GM11168 (cell line): ENCODE measurements around the gene ATOH8.

Experiments
- in situ Hi-C: fragments of 300-500 bp; cut with MboI; formaldehyde crosslinking; loops from one replicate; pipeline ENCODE4 v1.12.0; 2022; ENCODE audit warnings: low sequenced_read_pairs; ENCODE audit not compliant: unreplicated experiment

ATOH8 gene

GRCh38 chr2:85795331-85796045 lies 41.7 kb downstream of the ATOH8 start:
- in situ Hi-C loops, result no loop called here

- in situ Hi-C loops, result no loop called here
These were observed 42.2 kb downstream of the ATOH8 start for GRCh38 chr2:85796046-85796340.

GRCh38 chr2:85796341-85797262 lies 42.8 kb downstream of the ATOH8 start:
- in situ Hi-C loops, result no loop called here

DNA sequence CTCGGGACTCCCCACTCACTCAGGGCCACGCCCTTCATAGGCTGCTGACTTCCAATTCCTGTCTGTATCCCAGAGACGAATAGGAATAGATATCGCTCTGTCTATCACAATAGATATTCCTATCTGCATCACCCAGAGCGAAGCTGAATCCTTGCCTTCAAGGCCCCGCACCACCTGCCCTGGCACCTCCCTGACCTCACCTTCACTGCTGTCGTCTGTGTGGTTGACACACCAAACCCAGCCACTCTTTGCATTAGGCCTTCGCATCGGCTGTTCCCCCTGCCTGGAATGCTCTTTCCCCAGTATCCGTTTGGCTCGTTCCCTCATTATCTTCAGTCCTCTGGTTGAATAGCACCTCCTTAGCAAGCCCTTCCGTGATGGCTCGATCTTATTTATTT lies 43.5 kb downstream of the ATOH8 start:
- in situ Hi-C loops, result no loop called here

DNA sequence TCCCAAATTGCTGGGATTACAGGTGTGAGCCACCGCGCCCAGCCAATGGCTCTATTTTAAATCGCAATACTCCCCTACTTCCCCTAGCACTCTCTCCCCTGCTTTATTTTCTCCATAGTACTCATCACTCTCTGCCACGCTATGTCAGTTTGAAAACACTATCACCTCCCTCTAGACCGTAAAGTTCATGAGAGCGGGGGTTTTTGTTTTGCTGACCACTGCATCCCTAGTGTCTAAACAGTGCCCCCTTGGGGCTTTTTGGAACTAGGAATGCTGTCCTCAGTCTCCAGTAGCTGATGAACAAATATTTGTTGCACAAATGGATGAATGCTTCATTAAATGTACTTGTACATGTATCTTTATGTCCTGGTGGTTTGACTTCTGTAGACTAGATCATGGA lies 44.1 kb downstream of the ATOH8 start:
- in situ Hi-C loops, result no loop called here

GRCh38 chr2:85799215-85799956 lies 45.6 kb downstream of the ATOH8 start:
- in situ Hi-C loops, result no loop called here

DNA sequence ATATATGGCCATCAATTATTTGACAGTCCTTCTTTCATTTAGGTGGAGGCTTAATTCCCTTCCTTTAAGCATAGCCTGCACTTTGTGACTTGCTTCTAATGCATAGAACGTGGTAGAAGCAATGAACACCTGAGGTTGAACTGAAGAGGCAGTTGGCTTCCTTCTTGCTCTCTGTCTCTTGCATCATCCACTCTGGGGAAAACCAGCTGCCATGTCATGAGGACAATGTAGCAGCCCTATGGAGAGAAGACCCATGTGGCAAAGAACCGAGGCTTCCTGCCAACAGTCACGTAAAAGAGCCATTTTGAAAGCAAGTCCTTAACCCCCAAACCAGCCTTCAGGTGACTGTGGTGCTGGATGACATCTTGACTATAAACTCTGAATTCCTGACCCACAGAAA lies 46.8 kb downstream of the ATOH8 start:
- in situ Hi-C loops, result no loop called here

GRCh38 chr2:85801871-85802270 lies 48.1 kb downstream of the ATOH8 start:
- in situ Hi-C loops, result no loop called here

DNA sequence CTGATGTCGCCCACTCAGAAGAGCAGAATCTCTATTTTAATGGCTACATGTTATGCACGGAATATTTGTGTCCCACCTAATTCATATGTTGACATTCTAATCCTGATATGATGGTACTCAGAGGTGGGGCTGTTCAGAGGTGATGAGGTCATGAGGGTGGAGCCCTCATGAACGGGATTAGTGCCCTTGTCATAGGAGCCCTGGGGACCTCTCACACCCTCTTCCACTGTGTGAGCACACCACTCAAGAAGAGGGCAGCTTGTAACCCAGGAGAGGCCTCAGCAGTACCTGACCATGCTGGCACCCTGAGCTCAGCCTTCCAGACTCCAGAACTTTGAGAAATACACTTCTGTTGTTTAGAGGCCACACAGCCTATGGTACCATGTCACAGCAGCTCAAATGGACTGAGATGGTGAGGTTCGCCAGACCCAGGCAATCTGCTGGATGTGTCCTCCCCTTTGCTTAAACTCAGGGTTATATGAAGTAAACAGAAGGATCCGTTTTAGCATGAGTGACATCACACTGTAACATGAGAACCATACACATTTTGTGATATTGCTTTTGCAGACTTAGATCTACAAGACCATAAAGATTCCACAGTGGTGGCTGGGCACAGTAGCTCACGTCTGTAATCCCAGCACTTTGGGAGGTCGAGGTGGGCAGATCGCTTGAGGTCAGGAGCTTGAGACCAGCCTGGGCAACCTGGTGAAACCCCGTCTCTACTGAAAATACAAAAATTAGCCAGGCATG lies 48.7 kb downstream of the ATOH8 start:
- in situ Hi-C loops, result no loop called here

- in situ Hi-C loops, result no loop called here
These were observed 50.1 kb downstream of the ATOH8 start for GRCh38 chr2:85803704-85804425.

DNA sequence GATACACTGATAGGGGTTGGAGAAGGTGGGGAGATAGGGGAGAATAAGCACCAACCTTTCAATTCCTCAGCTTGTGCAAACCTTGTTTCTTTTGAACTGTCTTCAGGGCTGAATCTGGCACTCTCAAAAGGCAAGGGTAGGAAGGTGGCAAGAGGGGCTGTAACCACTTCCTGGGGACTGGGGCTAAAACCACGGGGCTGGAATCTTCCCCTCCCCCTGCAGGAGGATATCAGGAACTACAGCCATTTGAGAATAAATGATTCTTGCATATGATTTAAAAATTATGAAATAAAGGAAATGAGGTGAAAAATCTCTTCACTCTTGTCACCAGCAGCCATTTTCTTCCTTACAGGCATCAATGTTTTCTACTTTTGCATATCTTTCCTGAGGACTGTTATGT lies 50.8 kb downstream of the ATOH8 start:
- in situ Hi-C loops, result no loop called here

DNA sequence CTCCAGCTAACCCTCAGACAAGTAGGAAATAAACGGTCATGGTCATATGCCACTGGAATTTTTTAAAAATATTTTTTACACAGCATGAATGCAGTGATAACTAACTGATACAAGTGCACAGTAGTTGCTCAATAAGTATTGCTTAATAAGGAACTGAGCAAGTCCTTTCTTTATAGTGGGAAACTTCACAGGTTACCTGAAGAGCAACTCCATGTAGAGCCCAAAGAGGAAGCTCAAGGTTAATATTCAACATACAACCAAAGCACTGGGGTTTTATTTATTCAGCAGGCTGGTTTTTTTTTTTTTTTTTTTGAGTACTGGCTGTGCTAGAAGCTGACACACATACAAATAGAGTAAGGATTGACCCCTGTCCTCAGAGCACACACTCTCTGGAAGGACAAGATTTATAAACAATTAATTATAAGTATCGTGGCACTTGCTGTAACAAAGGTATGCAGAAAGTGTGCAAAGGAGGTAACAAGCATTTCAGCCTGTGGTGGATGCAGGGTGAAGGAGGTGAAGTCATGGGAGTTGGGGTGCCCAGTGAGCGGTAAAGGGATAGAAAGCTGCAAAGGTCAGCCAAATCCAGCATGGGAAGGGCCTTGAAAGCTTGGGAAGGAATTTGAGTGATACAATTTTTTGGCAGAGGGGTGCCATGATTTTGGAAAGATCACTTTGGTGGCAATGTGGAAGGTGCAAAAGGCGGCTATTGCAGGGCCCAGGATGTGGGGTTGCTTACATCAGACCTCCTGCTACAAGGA lies 52.7 kb downstream of the ATOH8 start:
- in situ Hi-C loops, result no loop called here

GRCh38 chr2:85807756-85808155 lies 54.0 kb downstream of the ATOH8 start:
- in situ Hi-C loops, result no loop called here

- in situ Hi-C loops, result loop anchor here (5.0 kb wide), 1 partner anchor 83 kb away; no protein-coding TSS in a partner anchor
These were observed 56.8 kb downstream of the ATOH8 start for GRCh38 chr2:85810371-85811179.

GRCh38 chr2:85811180-85812093 lies 57.6 kb downstream of the ATOH8 start:
- in situ Hi-C loops, result loop anchor here (5.0 kb wide), 1 partner anchor 84 kb away; no protein-coding TSS in a partner anchor

DNA sequence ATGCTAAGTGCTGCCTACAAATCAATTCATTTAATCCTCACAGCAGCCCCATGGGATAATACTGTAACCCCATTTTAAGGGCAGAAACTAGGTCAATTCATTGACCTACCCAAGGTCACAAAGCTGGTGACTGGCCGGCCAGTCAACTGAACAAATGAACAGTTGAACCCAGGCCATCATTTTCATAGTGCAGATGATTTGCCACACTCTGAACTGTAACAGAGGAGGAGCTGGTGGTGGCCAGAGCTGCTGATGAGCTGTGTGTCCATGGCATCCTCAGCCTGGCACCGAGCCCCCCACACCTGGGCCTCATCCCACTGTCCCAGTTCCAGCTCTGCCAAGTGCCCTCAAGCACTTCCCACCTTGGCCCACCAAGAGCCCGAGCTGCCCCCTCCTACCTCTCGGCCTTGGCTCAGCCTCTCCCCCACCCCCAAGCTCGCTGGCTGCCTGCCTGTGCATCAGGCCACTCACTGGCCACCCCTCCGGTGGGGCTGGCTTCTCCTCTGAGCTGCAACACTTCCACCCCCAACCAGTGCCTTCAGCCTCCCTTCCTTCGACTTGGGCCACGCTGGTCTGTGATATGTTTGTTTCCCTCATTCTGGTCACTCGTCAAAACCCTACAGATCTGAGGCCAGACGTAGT lies 58.4 kb downstream of the ATOH8 start:
- in situ Hi-C loops, result loop anchor here (5.0 kb wide), 1 partner anchor 85 kb away; no protein-coding TSS in a partner anchor
